HUES48 (cell line): ENCODE data around the gene MYRIP.
"Not testable (repeated sequence)": the region's sequence is repeated elsewhere in the genome, so short reads cannot be mapped to it uniquely, and the experiment has no call there.

Source experiments
- H3K27ac ChIP-seq: one replicate; pipeline ENCODE4 v1.7.0; 2013; ENCODE audit warnings: low read depth, low read length, inconsistent platforms
- H3K27me3 ChIP-seq: 2 replicates; pipeline ENCODE4 v1.6.1; 2013; ENCODE audit warnings: mild to moderate bottlenecking, low read length; ENCODE audit not compliant: control insufficient read depth, insufficient read depth
- H3K36me3 ChIP-seq: 2 replicates; pipeline ENCODE4 v1.6.1; 2013; ENCODE audit warnings: low read length; ENCODE audit not compliant: control insufficient read depth, insufficient read depth
- H3K4me1 ChIP-seq: 2 replicates; pipeline ENCODE4 v1.6.1; 2013; ENCODE audit warnings: mild to moderate bottlenecking, low read length; ENCODE audit not compliant: control insufficient read depth, insufficient read depth
- H3K4me3 ChIP-seq: 2 replicates; pipeline ENCODE4 v1.5.1; 2013; ENCODE audit warnings: mild to moderate bottlenecking, low read depth, low read length
- H3K9ac ChIP-seq: 2 replicates; pipeline ENCODE4 v1.6.1; 2013; ENCODE audit warnings: mild to moderate bottlenecking, low read depth, low read length, moderate library complexity
- H3K9me3 ChIP-seq: 2 replicates; pipeline ENCODE4 v1.6.1; 2013; ENCODE audit warnings: low read length; ENCODE audit not compliant: control insufficient read depth, insufficient read depth

Gene MYRIP

DNA sequence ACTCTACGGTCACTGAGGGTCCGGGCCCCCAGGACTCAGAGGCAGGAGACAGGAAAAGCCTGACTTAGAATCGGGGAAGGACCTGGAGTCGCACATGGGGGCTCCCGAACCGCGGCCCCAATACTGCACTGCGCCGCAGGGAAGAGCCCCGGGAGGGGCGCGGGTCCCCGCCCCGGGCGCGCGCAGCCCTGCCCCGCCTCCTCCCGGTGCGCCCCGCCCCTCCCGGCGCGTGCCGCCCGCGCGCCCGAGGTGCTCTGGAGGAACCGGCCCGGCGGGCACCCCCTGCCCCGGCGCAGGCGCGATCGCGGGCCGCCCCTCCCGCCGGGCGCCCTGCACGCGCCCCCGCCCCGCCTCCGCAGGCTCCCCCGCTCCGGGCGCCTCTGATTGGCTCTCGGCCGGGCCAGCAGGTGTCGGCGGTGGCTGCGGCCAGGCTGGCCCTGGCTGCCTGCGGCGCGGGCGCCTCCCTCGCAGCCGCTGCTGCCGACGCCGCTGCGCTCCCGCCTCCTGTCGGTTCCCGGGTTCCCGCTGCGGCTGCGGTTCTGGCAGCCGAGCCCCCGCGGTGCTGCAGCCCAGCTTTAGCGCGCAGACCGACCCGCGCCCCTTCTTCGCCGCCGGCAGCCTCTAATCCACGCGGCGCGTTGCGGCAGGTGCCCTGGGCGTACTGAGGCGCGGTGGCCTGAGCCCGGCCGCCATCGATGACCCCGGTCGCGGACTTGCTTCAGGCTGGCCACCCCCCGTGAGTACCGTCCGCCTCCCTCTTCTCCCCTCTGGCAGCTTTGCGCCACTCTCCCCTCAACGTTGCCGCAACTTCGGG is at the start of gene MYRIP:
Gene MYRIP, plus strand, starts transcription at position 429 of the 814 bp plus-strand sequence. CDS start 91,208 bp downstream, outside the sequence.
- no peak within 1 kb of the TSS for H3K9ac ChIP-seq
- no peak within 1 kb of the TSS for H3K27ac ChIP-seq
- peak within 1 kb of the TSS; percentile 81 for H3K4me3 ChIP-seq
- no peaks in the 10 kb centered on the region for H3K9me3 ChIP-seq
- H3K27me3 ChIP-seq = peaks cover 62% of the 10 kb centered on the region
- no peaks in the 10 kb centered on the region for H3K36me3 ChIP-seq
- peaks cover 15% of the 10 kb centered on the region for H3K4me1 ChIP-seq

DNA sequence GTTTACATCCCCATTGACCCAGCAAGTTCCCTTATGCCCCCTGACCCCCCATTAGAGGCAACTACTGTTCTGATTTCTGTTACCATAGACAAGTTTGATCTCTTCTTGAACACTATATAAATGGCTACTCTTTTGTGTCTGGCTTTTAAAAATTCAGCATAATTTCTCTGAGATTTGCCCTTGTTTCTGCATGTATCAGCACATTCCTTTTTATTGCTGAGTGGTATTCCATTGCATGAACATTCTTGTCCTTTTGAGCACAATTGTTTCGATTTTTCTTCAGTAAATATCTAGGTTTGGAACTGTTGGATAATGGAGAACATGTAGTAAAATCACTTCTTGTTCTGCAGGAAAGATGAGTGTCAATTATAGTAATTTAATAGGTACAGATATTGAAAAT is 49.1 kb upstream of the MYRIP start:
- Histone ChIP-seq H3K36me3 (no peaks in the 10 kb centered on the region), H3K4me1 (no peaks in the 10 kb centered on the region), H3K27ac (no peak overlapping the region), H3K27me3 (no peaks in the 10 kb centered on the region), H3K9me3 (no peaks in the 10 kb centered on the region), H3K4me3 (no peak overlapping the region), H3K9ac (no peak overlapping the region)

DNA sequence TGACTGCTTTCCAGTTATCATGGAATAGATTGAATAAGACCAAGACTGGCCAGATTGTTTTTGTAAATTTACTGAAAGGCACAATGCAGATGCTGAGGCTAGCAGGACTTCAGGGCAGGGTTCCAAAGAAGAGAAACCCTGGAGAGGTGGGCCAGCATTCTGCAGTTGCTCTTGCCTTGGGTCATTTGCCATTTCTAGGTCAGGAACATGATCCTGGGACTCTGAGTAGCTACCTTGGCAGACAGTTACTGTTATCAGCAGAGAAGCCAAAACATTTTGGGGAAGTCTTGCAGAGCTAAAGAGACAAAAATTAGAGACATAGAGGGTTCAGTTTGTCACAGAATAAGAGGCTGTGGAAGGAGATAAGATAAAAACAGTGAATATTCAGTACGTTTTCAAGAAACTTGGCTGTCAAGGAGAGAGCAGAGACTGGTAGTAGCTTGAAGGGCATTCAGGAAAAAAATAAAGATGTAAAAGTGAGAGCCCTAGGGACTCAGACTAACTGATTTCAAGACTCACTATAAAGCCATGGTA is 46.8 kb upstream of the MYRIP start:
- peaks cover 6% of the 10 kb centered on the region for H3K9me3 ChIP-seq
- H3K27me3 ChIP-seq = no peaks in the 10 kb centered on the region
- H3K4me3 ChIP-seq = no peak overlapping the region
- no peak overlapping the region for H3K27ac ChIP-seq
- no peak overlapping the region for H3K9ac ChIP-seq
- no peaks in the 10 kb centered on the region for H3K4me1 ChIP-seq
- no peaks in the 10 kb centered on the region for H3K36me3 ChIP-seq

GRCh38 chr3:39763390-39763789 is 46.0 kb upstream of the MYRIP start:
- Histone ChIP-seq H3K9me3 (peaks cover 6% of the 10 kb centered on the region), H3K4me1 (no peaks in the 10 kb centered on the region), H3K4me3 (no peak overlapping the region)

GRCh38 chr3:39765575-39765974 is 43.8 kb upstream of the MYRIP start:
- Histone ChIP-seq H3K9me3 (peaks cover 6% of the 10 kb centered on the region), H3K4me1 (no peaks in the 10 kb centered on the region), H3K27me3 (no peaks in the 10 kb centered on the region), H3K27ac (no peak overlapping the region), H3K4me3 (no peak overlapping the region), H3K36me3 (no peaks in the 10 kb centered on the region), H3K9ac (no peak overlapping the region)

More at GRCh38 chr3:39763390-39763789, 46.0 kb upstream of the MYRIP start:
- Histone ChIP-seq H3K36me3 (no peaks in the 10 kb centered on the region), H3K27me3 (no peaks in the 10 kb centered on the region), H3K27ac (no peak overlapping the region), H3K9ac (no peak overlapping the region)

DNA sequence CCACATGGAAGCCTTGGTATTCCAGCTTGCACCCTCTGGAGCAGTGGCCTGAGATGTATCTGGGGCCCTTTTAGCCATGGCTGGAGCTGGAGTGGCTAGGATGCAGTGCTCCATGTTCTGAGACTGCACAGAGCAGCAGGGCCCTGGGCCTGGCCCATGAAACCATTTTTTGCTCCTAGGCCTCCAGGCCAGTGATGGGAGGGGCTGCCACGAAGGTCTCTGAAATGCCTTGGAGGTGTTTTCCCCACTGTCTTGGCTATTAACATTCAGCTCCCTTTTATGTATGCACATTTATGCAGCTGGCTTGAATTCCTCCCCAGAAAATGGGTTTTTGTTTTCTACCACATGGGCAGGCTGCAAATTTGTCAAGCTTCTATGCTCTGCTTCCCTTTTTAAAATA is 43.0 kb upstream of the MYRIP start:
- Histone ChIP-seq H3K9me3 (peaks cover 6% of the 10 kb centered on the region), H3K4me3 (no peak overlapping the region), H3K4me1 (no peaks in the 10 kb centered on the region), H3K9ac (no peak overlapping the region), H3K27ac (no peak overlapping the region), H3K36me3 (no peaks in the 10 kb centered on the region), H3K27me3 (no peaks in the 10 kb centered on the region)

DNA sequence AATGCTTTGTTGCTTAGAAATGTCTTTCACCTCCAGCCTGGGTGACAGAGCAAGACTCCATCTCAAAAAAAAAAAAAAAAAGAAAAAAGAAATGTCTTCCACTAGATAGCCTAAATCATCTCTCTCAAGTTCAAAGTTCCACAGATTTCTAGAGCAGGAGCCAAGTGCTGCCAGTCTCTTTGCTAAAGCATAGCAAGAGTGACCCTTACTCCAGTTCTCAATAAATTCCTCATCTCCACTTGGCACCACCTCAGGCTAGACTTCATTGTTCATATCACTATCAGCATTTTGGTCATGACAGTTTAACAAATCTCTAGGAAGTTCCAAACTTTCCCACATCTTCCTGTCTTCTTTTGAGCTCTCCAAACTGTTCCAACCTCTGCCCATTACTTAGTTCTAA is 42.5 kb upstream of the MYRIP start:
- H3K4me1 ChIP-seq, H3K36me3 ChIP-seq, H3K9me3 ChIP-seq, H3K27ac ChIP-seq, H3K9ac ChIP-seq, H3K4me3 ChIP-seq, H3K27me3 ChIP-seq: not testable (repeated sequence)

DNA sequence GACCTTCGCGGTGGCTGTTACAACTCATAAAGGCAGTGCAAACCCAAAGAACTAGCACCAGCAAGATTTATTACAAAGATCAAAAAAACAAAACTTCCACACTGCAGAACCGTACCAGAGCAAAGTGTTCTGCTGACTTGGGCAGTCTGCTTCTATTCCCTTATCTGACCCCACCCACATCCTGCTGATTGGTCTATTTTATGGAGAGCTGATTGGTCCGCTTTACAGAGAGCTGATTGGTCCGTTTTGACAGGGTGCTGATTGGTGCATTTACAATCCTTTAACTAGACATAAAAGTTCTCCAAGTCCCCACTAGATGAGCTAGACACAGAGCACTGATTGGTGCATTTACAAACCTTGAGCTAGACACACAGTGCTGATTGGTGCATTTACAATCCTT is 31.2 kb upstream of the MYRIP start:
- H3K9ac ChIP-seq, H3K4me3 ChIP-seq, H3K27me3 ChIP-seq, H3K36me3 ChIP-seq, H3K27ac ChIP-seq, H3K4me1 ChIP-seq, H3K9me3 ChIP-seq: not testable (repeated sequence)

DNA sequence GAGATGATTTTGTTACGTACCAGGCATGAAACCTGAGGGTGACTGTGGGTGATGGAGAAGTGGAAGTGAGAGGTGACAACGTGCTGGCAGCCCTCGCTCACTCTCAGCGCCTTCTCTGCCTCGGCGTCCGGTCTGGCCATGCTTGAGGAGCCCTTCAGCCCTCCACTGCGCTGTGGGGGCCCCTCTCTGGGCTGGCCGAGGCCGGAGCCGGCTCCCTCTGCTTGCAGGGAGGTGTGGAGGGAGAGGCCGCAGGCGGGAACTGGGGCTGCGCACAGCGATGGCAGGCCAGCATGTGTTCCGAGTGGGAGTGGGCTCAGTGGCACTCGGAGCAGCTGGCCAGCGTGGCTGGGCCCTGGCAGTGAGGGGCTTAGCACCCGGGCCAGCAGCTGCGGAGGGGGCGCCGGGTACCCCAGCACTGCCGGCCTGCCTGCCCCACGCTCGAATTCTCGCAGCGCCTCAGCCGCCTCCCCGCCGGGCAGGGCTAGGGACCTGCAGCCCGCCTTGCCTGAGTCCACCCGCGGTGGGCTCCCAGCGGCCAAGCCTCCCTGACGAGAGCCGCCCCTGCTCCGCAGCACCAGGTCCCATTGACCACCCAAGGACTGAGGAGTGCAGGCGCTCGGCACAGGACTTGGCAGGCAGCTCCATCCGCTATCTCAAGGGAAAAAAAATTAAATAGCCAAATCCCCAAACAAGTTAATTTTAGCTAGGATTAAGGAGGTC is 29.7 kb upstream of the MYRIP start:
- Histone ChIP-seq H3K27ac (no peak overlapping the region), H3K9me3 (peaks cover 4% of the 10 kb centered on the region), H3K27me3 (no peaks in the 10 kb centered on the region), H3K4me1 (no peaks in the 10 kb centered on the region), H3K36me3 (no peaks in the 10 kb centered on the region), H3K4me3 (no peak overlapping the region), H3K9ac (no peak overlapping the region)

- H3K9me3 ChIP-seq = peaks cover 4% of the 10 kb centered on the region
- H3K4me1 ChIP-seq = no peaks in the 10 kb centered on the region
- H3K27ac ChIP-seq = no peak overlapping the region
- H3K27me3 ChIP-seq = no peaks in the 10 kb centered on the region
- H3K36me3 ChIP-seq = no peaks in the 10 kb centered on the region
- no peak overlapping the region for H3K4me3 ChIP-seq
- H3K9ac ChIP-seq = no peak overlapping the region
Observed at GRCh38 chr3:39780352-39780751, 29.1 kb upstream of the MYRIP start.

DNA sequence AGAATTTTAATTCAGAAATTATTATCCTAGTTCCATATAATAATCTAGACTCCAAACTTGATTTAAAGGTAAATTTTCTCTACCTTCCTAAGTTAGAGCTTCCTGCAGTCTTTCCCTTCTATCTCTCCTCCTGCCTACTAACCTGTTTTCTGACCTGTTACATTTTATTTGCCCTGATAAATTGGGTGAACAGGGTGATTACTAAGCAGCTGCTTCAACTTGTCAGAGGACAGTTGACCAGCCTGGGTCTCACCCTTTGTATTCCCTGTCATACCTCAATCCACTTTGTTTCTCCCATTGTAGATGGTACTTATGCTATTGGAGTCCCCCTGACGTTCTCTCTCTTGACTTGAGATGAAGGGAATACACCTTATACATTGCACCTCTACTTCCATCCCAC is 28.4 kb upstream of the MYRIP start:
- Histone ChIP-seq H3K27ac (no peak overlapping the region), H3K9ac (no peak overlapping the region), H3K9me3 (peaks cover 4% of the 10 kb centered on the region), H3K4me3 (no peak overlapping the region), H3K27me3 (no peaks in the 10 kb centered on the region), H3K36me3 (no peaks in the 10 kb centered on the region), H3K4me1 (no peaks in the 10 kb centered on the region)
